Liver (tissue), 9 donors: ENCODE results near the gene DNAH17. TPM values are rescaled to one million over a fixed set of nuclear protein-coding genes. Genes with fewer than 3 reads are reported as not detected.

Experiments
- DNase-seq: peaks from one replicate; pipeline ENCODE4 v3.0.0-alpha.2; 2017; ENCODE audit warnings: low spot score
- H3K27ac ChIP-seq, 2 donors: one replicate each; pipeline ENCODE4 v1.7.0; 2013; ENCODE audit warnings: inconsistent platforms in 2 of 2, low read length in 2 of 2, control low read depth in 1 of 2, low read depth in 1 of 2, mild to moderate bottlenecking in 1 of 2
- H3K27me3 ChIP-seq, 4 donors: one replicate each; pipeline versions ENCODE4 v1.6.1 to v1.7.0; 2013; ENCODE audit warnings: low read length in 3 of 4, inconsistent platforms in 1 of 4, mild to moderate bottlenecking in 1 of 4, moderate library complexity in 1 of 4; ENCODE audit not compliant: control insufficient read depth in 4 of 4, insufficient read depth in 4 of 4
- H3K36me3 ChIP-seq, 4 donors: one replicate each; pipeline versions ENCODE4 v1.6.1 to v1.7.0; 2013; ENCODE audit warnings: low read length in 3 of 4, mild to moderate bottlenecking in 3 of 4, low read depth in 1 of 4, moderate library complexity in 1 of 4; ENCODE audit not compliant: control insufficient read depth in 4 of 4, insufficient read depth in 3 of 4
- H3K4me1 ChIP-seq, 4 donors: one replicate each; pipeline versions ENCODE4 v1.6.1 to v1.7.0; 2013; ENCODE audit warnings: low read length in 3 of 4, mild to moderate bottlenecking in 3 of 4, moderate library complexity in 1 of 4; ENCODE audit not compliant: control insufficient read depth in 4 of 4, insufficient read depth in 4 of 4
- H3K4me3 ChIP-seq, 3 donors: one replicate each; pipeline versions ENCODE4 v1.6.1 to v1.7.0; 2013; ENCODE audit warnings: low read length in 3 of 3, control low read depth in 1 of 3, low read depth in 1 of 3, mild to moderate bottlenecking in 1 of 3
- H3K9ac ChIP-seq, 2 donors: one replicate each; pipeline ENCODE4 v1.7.0; 2013; ENCODE audit warnings: low read length in 2 of 2, mild to moderate bottlenecking in 2 of 2, moderate library complexity in 2 of 2, control low read depth in 1 of 2, low read depth in 1 of 2
- H3K9me3 ChIP-seq, 4 donors: one replicate each; pipeline versions ENCODE4 v1.6.1 to v1.7.0; 2013; ENCODE audit warnings: low read length in 3 of 4; ENCODE audit not compliant: control insufficient read depth in 4 of 4
- ATF3 ChIP-seq: IDR thresholded peaks from 2 replicates; pipeline ENCODE4 v1.6.1; 2016; ENCODE audit warnings: antibody characterized with exemption
- EGR1 ChIP-seq, 2 donors: IDR thresholded peaks; 2 replicates each; pipeline ENCODE4 v1.6.1; 2016 to 2018; ENCODE audit warnings: antibody characterized with exemption in 2 of 2, low read depth in 2 of 2
- FOXA1 ChIP-seq: IDR thresholded peaks from 2 replicates; pipeline ENCODE4 v1.6.1; 2016; ENCODE audit warnings: antibody characterized with exemption
- FOXA2 ChIP-seq: IDR thresholded peaks from 2 replicates; pipeline ENCODE4 v1.6.1; 2016; ENCODE audit warnings: antibody characterized with exemption
- GABPA ChIP-seq, 2 donors: IDR thresholded peaks in 1 of 2; conservative IDR thresholded peaks in 1 of 2; 2 replicates each; pipeline ENCODE4 v1.6.1; 2016; ENCODE audit warnings: antibody characterized with exemption in 2 of 2, mild to moderate bottlenecking in 1 of 2, moderate library complexity in 1 of 2
- HNF4G ChIP-seq: IDR thresholded peaks from 2 replicates; pipeline ENCODE4 v1.6.1; 2016; ENCODE audit warnings: antibody characterized with exemption
- JUND ChIP-seq, 2 donors: IDR thresholded peaks; 2 replicates each; pipeline ENCODE4 v1.6.1; 2016; ENCODE audit warnings: antibody characterized with exemption in 2 of 2
- MAX ChIP-seq: IDR thresholded peaks from 2 replicates; pipeline ENCODE4 v1.6.1; 2016; ENCODE audit warnings: antibody characterized with exemption
- NR2F2 ChIP-seq: IDR thresholded peaks from 2 replicates; pipeline ENCODE4 v1.6.1; 2016; ENCODE audit warnings: antibody characterized with exemption
- RAD21 ChIP-seq, 2 donors: IDR thresholded peaks; 2 replicates each; pipeline ENCODE4 v1.6.1; 2016; ENCODE audit warnings: antibody characterized with exemption in 2 of 2, mild to moderate bottlenecking in 2 of 2
- REST ChIP-seq: IDR thresholded peaks from 2 replicates; pipeline ENCODE4 v1.6.1; 2016; ENCODE audit warnings: antibody characterized with exemption, mild to moderate bottlenecking
- RXRA ChIP-seq, 2 donors: IDR thresholded peaks; 2 replicates each; pipeline ENCODE4 v1.6.1; 2017 to 2018; ENCODE audit warnings: antibody characterized with exemption in 2 of 2, mild to moderate bottlenecking in 1 of 2
- SP1 ChIP-seq: IDR thresholded peaks from 2 replicates; pipeline ENCODE4 v1.6.1; 2018; ENCODE audit warnings: antibody characterized with exemption, mild to moderate bottlenecking
- TAF1 ChIP-seq: conservative IDR thresholded peaks from 2 replicates; pipeline ENCODE4 v1.6.1; 2016; ENCODE audit warnings: antibody characterized with exemption, mild to moderate bottlenecking
- YY1 ChIP-seq: IDR thresholded peaks from 2 replicates; pipeline ENCODE4 v1.6.1; 2016; ENCODE audit warnings: antibody characterized with exemption, mild to moderate bottlenecking
- ZBTB33 ChIP-seq: IDR thresholded peaks from 2 replicates; pipeline ENCODE4 v1.6.1; 2016; ENCODE audit warnings: antibody characterized with exemption
- WGBS: extraction: QIAGEN DNeasy Blood & Tissue Kit; methylation state at CpG from one replicate; pipeline ENCODE4 v1.1.7; 2013; 5-methylcytosine and 5-hydroxymethylcytosine counted together
- polyA plus RNA-seq, 2 donors: library from polyadenylated mRNA; stranded (reverse) in 1 of 2; unstranded in 1 of 2; fragments of 200-250 nt in 1 of 2; fragments of >200 nt in 1 of 2; fragmentation: Nextera tagmentation in 1 of 2; extraction: Ambion mirVana in 1 of 2; gene quantifications; one replicate each; pipeline versions ENCODE4 v1.2.1 to v1.2.3, GENCODE V29; 2013 to 2015
- total RNA-seq, 2 donors: library from RNA; depleted of rRNA; stranded (reverse); fragments of >200 nt; gene quantifications; one replicate each; pipeline ENCODE4 v1.2.3, GENCODE V29; 2014
- TF ChIP-seq, protein P1 (sequence below): fragments of 150-350 bp; IDR thresholded peaks from 2 replicates; pipeline ENCODE4 v1.5.1; 2017; ENCODE audit warnings: improper control_type of control experiment, low read depth, low read length; ENCODE audit not compliant: missing input control
- donor health status: healthy.
- donor health status: healthy.
- donor health status: healthy.
- donor health status: healthy.
- donor health status: healthy.

Gene DNAH17
- total and polyA plus RNA-seq, 4 donors: 0.09 to 0.79 TPM; not detected in 2

- Histone ChIP-seq H3K27ac (no peak overlapping the region), H3K9me3 (no peaks in the 10 kb centered on the region), H3K36me3 (no peaks in the 10 kb centered on the region), H3K4me1 (no peaks in the 10 kb centered on the region), H3K4me3 (no peak overlapping the region), H3K27me3 (no peaks in the 10 kb centered on the region), H3K9ac (no peak overlapping the region)
- TF ChIP-seq ATF3: no peak
- no peak for TF ChIP-seq EGR1 (IDR thresholded peaks at IDR 0.05; ENCODE audit: low read depth in 2 of 2)
- no peak for TF ChIP-seq FOXA1
- no peak for TF ChIP-seq RXRA (IDR thresholded peaks at IDR 0.05)
- no peak for TF ChIP-seq SP1
- TF ChIP-seq REST: no peak
- no peak for TF ChIP-seq YY1
- TF ChIP-seq, protein P1, sequence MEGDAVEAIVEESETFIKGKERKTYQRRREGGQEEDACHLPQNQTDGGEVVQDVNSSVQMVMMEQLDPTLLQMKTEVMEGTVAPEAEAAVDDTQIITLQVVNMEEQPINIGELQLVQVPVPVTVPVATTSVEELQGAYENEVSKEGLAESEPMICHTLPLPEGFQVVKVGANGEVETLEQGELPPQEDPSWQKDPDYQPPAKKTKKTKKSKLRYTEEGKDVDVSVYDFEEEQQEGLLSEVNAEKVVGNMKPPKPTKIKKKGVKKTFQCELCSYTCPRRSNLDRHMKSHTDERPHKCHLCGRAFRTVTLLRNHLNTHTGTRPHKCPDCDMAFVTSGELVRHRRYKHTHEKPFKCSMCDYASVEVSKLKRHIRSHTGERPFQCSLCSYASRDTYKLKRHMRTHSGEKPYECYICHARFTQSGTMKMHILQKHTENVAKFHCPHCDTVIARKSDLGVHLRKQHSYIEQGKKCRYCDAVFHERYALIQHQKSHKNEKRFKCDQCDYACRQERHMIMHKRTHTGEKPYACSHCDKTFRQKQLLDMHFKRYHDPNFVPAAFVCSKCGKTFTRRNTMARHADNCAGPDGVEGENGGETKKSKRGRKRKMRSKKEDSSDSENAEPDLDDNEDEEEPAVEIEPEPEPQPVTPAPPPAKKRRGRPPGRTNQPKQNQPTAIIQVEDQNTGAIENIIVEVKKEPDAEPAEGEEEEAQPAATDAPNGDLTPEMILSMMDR: no peak
- no peak for TF ChIP-seq FOXA2
- no peak for TF ChIP-seq NR2F2
- no peak for TF ChIP-seq RAD21 (IDR thresholded peaks at IDR 0.05)
- no peak for TF ChIP-seq GABPA (IDR thresholded peaks at IDR 0.05 in 1 of 2, conservative IDR thresholded peaks at IDR 0.05 in 1 of 2)
- no peak for TF ChIP-seq MAX
- TF ChIP-seq HNF4G: no peak
- no peak for TF ChIP-seq JUND (IDR thresholded peaks at IDR 0.05)
- TF ChIP-seq TAF1: no peak
- no peak for DNase-seq
- 62% methylated on average over 17 of the region's 17 CpGs for WGBS
Observed at GRCh38 chr17:78559749-78560368, 17.3 kb downstream of the DNAH17 start.

DNA sequence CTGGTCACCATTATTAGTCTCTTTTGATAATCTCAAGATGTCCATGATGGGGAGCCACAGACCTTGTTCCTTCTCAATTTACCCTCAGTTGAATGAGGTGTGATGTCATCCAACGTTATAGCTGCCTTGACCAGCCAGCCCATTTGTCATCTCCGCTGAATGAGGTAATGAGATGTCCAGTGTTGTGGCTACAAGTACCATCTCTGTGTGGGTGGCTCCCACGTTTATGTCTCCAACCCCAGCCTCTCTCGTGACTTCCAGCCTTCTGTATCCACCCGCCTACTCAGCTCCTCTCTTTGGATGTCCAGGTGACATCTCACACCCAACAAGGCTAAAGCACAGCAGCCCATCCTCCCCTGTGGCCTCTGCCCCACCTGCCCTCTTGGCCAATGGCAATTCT is 18.2 kb downstream of the DNAH17 start:
- Histone ChIP-seq H3K36me3 (no peaks in the 10 kb centered on the region), H3K9ac (no peak overlapping the region), H3K9me3 (no peaks in the 10 kb centered on the region), H3K4me3 (no peak overlapping the region), H3K4me1 (no peaks in the 10 kb centered on the region), H3K27me3 (no peaks in the 10 kb centered on the region), H3K27ac (no peak overlapping the region)
- no peak for DNase-seq
- WGBS: 91% methylated on average over 5 of the region's 5 CpGs
- no peak for TF ChIP-seq HNF4G
- no peak for TF ChIP-seq TAF1
- TF ChIP-seq RXRA (IDR thresholded peaks at IDR 0.05): no peak
- no peak for TF ChIP-seq MAX
- TF ChIP-seq ATF3: no peak
- TF ChIP-seq RAD21 (IDR thresholded peaks at IDR 0.05): no peak
- TF ChIP-seq EGR1 (IDR thresholded peaks at IDR 0.05; ENCODE audit: low read depth in 2 of 2): no peak
- no peak for TF ChIP-seq FOXA2
- no peak for TF ChIP-seq REST
- TF ChIP-seq ZBTB33: no peak
- TF ChIP-seq SP1: no peak
- TF ChIP-seq FOXA1: no peak
